NCI-H345 (cell line): Measurements from ENCODE around the gene EFNA5.

ENCODE experiments used
- DNase-seq: peaks from one replicate; lab custom pipeline; 2025; lab: John Stamatoyannopoulos, UW

EFNA5 gene

DNA sequence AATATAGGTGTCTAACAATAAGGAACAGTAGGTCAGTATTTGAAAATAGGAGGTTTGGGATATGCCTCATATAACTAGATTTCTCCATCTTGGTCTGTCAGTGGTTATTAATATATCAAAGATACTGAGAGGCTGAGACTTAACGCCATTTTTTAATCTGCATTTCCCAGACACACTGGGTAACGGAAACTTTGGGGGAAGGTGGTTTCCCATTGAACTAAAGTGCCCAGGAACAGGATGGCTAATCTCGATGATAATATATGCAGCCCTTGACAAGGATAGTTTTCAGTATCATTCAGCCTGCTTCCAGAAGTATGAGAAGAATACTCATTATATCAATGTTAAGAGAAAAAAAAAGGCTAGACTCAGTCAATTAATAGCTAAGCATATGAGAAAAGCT is 30.7 kb downstream of the EFNA5 start:
- DNase-seq: no peak

DNA sequence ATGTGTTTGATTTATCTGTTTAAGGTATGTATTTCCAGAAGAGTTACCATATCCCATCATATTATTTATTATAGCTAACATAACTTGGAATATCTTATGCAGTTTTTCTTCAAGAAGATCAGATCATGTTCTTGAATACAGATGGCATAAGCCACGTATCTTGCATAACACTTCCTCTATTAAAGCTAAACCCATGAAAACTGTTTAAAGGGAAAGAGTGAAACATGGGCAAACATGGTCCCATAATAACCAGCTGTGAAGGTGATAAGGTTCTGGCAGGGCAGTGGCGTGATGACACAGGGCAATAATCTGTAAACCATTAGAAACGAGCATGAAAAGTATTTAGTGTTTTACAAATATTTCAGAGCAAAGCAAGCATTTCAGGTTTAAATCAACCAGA is 34.2 kb downstream of the EFNA5 start:
- DNase-seq: no peak

DNA sequence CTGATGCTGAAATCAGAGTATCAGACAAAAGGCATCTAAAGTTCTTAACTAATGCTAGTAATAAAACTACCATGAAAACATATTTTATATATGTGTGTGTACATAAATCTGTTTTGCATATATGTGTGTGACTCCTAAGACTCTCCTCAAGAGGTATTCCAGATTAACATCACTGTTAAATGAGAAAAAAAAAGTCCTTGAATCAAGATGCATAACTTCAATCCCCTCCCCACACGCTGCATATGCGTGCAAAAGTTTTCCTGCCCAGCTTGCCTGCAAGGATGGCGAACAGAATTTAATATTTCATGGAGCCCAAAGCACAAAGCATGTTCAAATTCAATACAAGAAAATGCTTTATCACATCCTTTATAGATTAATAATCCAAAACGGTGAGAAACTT is 34.7 kb downstream of the EFNA5 start:
- DNase-seq: no peak

DNA sequence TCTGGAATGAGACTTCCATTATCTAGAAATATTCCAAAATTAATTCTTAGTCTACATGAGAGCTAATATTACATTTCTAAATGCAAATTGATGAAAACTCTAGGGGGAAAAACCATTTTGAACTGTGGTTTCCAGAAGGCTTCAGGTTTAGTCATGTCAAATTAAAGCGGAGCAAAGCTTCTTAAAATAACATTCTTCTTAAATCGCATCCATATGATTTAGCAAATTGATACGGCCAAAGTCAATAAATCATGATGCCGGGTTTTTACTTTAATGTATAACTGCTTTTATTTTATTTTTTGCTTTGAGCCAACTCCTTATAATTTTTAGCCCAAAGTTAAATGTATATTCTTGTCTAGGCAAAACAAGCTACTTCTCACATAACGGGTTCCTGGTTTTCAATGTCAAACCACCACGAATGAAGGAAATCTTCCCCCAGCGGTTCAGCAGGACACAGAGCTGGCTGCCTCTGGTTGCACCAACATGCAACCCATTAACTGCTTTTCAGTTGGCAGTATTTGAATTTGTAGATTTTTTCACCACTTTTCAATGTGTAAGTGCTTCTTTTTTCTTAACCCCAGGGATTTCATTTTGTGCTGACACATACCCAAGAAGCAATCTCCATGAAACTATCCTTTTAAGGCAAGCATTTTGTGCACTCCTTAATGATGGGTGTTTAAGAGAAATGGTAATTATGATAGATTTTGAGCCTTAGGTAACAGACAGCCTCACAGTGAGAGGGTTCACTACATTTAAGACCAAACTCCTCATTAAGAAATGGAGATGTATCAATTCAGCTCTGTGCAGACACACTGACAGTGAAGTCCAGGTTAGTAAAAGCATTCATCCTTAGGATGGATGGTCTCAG is 35.5 kb downstream of the EFNA5 start:
- DNase-seq: no peak

DNA sequence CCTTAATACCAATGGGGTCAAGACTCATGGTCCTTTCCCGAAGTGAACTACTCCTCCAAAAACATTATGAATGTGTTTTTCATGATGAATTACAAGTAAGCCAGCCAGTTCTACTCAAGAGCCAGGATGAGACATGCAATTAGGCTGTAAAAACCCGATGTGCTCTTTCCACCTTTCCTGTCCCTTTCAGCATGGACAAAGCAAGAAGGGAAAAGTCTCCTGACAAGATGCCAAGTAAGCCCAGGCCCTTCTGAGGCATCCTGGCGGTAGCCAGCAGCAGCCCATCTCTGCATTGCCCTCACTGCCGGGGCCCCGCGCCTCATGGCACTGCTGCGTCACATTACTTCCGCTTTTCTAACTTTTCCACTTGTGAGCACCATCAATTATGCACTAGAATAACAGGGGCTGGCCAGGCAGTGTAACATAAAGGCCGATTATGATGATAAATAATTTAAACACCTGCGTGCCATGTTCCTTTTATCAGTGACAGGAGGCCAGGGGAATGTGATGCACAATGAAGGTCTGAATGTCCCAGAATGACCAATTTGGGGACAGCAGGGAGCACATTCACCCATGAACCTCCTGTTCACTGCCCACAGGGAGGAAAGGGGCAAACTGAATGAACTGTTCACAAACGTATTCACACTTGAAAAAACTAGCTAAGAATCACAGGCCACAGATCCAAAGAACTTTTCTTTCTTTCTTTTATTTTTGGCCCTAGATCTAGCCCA is 37.4 kb downstream of the EFNA5 start:
- DNase-seq: no peak

DNA sequence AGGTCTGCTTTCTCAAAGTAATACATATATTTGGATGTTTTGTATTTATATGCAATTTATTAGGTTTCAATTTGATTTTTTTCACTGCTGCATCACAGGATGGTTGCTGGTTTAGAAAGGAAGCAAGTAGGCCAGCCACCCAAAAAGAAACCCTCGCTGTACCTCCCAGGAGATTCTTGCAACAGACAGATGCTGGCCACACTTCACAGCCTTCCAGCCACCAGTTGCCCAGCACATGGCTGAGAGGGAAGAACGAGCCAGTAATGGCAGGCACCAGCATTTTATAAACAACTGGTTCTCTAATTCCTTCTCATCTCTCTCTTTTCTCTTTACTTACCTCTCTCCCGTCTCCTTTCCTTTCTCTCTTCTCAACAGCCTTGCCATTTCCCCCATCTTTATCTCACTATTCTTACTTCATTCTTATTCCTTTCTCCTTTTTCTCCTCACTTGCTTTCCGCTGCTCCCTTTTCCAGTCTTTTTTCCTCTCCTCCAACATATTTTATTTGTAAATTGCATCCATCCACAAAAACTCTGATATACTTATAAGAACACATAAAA is 38.9 kb downstream of the EFNA5 start:
- no peak for DNase-seq

DNA sequence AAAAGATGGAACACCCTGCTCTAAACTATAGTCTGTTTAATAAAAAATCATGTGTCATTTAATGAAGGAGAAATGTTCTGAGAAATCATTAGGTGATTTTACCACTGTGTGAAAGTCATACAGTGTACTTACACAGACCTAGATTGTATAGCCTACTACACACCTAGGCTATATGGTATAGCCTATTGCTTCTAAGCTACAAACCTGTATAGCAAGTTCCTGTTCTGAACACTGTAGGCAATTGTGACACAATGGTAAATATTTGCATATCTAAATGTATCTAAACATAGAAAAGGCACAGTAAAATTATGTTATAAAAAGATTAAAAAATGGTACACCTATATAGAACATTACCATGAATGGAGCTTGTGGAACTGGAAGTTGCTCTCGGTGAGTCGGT is 40.6 kb downstream of the EFNA5 start:
- no peak for DNase-seq

DNA sequence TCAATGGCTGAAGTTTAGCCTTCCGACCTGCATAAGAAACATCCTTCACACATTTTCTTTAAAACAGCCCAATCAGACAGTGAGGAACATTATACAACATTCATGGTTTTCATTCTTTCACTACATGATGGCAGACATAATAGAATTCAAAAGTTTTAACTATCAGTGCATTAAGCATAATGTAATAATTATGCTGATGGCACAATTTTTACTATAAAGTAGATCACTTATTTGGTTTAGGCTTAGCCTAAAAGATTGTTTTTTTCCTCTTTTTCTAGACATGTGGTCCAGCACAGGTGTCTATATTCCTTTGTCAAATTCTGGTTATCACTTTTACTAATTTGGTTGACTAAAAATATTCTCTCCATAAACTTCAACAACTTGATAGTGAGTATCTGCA is 46.5 kb downstream of the EFNA5 start:
- DNase-seq: no peak

DNA sequence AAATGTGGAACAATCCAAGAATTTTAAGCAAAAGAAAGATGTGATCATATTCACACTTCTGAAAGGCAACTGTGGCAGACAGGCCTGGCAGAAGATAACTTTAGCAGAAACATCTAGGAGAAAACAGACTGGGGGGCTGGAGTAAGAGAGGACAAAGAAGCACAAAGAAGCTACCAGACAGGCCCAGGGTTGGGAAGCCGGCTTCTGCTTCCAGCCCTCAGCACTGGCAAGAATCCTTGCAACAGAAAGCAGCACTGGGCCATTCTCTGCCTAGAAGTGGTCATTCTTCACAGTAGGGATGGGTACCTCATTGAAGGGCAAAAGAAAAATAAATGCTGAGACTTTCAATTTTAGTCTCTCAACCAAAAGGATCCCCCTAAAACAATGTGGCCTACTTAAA is 49.6 kb downstream of the EFNA5 start:
- no peak for DNase-seq

DNA sequence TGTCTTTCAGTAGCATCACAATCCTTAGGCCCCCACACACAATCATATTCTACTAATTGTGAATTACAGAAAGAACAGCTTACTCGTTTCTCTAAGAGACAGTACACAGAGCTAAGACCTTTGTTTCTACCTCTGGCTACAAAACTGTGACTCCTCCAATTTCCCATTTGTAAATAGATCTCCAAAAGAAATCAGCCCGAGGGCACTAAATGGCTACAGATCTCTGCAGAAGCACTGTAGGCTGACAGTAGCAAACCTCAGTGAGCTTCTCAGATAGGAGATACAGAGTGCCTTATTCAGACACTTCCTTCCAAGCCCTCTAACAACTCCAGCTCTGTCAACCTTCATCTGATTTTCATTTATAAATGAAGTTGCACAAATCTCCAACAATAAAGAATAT is 51.0 kb downstream of the EFNA5 start:
- DNase-seq: peak; percentile 9

DNA sequence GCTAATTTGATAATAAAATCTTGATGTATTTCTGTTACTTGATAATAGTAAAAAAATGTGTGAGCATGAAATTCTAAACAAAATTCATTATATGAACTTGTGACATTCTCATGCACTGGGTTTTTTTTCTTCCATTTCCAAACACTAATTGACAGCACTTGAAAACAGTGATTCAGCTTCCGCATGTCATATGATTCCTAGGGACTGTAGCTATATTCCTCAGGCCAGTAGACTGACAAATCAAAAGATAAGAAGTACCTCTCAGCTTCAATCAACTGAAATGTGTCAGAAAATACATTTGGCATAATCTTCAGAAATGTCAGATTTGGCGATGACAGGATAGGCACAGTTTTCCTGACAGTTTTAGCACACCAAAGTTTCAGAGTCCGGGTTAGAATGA is 52.5 kb downstream of the EFNA5 start:
- DNase-seq: no peak

DNA sequence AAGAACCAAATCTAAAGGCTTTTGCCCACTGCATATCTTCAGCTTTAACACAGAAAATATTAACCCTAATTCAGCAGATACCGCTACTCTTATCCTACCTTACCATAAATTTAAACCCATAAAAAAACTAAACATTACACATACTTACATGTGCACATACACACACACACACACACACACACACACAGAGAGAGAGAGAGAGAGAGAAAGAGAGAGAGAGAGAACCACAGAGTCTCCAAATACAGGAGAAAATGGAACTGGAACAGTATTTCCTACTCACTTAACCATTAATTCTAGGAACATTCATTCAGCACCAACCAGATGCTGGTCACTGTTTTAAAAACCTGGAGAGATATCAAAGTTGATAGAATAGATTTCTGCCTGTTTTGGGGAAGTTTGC is 53.7 kb downstream of the EFNA5 start:
- no peak for DNase-seq

DNA sequence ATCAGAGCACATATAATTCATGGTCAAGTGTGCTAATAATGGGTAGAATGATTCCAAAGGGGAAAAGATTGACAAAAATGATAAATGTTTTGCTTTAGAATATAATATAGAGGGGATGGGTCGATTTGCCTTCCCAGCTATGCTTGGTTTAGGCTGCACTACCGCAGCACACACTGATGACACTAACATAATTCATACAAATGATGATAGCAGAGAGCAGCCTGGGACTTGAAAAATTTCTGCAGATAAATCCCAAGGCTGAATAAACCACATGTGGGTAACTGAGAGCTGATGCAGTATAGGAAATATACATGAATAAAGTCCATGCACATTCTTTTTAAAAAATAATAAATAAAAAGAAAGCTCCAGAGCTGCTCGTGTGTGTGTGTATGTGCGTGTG is 54.5 kb downstream of the EFNA5 start:
- DNase-seq: no peak

DNA sequence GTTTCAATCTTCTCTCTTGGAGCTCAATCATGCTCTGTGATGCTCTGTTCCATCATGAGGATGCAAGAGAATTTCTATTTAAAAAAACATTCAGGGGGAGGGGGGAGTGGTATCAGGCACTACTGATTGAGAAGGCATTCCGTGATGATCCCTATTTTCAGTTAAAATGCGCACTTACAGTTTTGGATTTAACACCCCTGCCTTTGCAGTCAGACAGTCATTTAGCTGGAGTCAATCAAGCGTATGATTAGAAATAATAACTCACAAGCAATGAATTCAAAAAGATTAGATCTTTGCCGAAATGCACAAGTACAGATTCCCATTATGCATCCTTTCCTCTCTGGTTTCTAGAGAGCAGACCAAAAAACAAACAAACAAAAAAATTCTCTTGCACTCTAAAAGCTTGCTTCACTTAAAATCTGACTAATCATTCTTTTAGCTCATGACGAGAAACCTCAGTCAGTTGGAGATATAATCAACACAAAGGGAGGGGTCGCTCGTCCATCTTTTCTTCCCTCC is 55.4 kb downstream of the EFNA5 start:
- no peak for DNase-seq

DNA sequence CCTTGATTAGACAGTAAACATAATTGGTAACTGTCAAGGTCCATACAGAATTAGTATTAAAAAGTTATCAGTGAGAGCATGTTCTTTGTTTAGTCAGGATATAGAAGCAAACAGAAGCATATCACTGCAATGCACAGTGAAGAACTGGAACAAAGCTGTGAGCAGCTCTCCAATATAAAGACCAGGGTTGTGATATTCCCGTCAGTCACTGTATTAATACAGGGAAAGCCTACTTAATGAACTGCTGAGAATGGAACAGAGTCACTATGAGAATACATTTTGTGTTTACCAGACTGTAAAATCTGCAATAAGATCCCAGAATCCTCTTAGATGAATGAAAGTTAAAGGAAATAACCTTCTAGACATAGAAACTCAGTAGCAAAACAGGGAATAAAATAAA is 58.2 kb downstream of the EFNA5 start:
- no peak for DNase-seq

DNA sequence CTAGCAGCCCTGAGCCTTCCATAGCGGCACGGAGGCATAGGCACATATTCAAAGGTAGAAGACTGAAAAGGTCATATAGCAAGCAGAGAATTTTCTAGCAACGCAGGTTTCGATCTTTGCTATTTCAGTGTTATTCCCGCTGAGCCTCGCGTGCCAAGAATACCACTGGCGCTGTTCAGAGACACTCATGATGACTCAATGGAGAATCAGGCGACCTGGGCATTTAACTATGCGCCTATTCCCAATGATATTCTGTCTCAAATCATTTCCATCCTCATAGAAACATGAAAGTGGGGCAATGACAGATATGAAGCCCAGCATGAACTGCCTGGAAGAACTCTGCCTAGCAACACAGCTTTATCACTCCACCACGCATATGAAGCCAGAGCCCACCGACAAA is 59.9 kb downstream of the EFNA5 start:
- no peak for DNase-seq

DNA sequence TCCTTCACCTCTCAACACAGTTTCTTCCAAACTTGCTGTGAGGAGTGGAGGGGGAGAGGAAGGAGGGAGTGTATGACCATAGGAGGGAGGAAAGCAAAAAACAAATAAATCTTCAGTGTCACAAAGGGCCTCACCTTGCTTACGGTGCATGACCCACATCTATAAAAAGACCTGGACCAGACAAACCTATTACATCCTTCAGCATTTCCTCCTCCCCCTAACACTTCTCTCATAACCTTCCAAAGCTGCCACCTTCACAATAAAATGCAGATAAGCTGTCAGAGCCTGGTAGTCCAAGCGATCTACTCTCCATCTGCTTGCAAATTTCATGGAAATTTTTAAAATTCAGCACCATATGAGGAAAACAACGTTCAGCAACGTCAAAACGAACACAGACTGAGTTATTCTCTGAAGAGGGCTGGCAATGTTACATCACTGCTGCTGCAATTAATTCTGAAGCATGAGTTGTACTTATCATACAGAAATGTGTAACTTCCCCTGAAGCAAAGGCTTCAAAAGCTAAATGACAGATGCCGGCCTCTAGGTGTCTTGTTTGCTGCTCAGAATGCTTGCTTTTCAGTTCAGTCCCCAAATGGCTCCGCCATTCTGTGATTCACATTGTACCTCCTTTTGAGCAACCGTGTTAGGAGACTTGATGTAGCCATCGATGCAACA is 62.9 kb downstream of the EFNA5 start:
- no peak for DNase-seq

DNA sequence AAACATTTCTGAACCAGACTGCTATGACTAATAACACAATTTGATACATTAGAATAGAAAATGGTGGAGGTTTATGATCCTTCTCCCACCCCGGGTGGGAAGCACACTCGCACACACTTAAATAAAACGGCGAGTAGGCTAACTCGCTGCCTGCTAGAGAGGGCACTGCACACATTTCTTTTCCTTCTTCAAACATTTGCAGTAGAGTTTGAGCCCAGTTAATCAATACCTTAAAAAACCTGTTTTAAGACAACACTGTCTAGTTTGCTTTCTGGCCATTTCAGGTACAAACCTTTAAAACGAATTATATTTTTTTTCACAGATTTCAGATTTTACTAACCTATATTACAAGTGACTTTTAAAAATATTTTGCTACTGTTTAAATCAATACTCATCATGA is 63.5 kb downstream of the EFNA5 start:
- no peak for DNase-seq

DNA sequence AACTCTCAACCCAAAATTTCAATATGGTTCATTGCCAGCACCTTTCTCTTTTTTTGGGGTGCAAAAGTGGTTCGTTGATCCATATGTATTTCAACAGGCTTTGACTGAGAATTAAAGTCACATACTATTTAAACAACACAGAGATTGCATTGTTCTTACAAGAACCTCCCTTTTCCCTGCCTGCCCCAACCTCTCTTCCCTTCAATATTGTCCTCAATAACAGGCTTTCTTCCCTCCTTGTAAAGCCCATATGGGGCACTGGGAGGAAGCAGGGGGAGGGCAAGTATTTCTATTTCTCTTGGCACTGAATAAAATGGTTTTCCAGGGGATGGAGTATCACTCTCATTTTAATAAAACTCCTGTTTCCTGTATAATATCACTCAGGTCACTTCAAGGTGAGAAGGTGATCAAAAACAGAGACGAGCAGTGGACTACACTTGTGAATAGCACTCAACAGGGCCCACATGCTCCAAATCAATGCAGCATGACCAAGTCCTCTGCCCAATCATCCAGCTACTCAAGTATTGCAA is 65.1 kb downstream of the EFNA5 start:
- no peak for DNase-seq

DNA sequence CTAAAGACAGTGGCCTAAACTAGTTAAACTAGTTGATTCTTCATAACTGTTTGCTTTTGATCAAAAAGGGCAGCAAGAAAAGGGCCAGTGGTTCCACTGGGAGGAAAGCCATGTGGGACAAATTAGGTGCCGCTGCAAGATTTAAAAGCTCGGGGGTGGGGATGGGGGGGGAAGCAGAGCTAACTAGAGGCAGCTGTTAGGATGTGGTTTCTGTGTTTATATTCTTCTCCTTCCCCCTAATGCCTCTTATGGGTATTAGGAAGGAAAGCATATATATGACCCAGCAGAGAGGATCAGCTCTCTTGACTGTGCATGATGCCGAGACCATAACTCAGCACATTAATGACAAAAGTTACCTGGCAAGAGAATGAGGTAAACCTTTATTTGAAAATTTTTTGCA is 65.7 kb downstream of the EFNA5 start:
- no peak for DNase-seq

DNA sequence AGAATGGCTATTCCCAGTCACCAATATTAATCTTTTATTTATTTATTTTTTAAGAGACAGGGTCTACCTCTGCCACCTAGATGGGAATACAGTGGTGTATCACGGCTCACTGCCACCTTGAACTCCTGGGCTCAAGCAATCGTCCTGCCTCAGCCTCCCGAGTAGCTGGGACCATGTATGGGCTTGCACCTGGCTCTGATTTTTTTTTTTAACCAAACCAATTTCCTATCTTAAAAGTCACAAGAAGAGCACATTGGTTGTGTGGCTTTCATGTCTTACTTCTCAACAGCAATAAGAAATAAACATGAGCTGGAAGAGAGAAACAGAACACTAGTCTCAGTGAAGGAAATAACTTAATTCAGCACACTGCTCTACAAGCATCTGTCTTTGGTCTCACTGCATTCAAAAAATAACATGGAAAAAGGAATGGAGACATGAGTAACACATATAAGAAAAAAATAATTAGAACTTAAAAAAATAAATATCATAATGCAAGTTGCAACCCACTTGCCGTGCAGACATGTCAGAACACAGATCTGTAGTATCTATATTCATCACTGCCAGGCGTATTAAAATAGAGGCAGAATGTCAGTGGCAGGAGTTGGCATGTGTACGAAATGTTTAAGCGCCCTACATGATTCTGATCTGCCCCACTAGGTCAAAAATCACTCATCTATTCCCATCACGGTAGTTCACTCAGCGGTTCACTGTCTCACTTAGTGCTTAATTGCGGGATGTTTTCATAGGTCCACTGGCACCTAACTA is 66.4 kb downstream of the EFNA5 start:
- no peak for DNase-seq

DNA sequence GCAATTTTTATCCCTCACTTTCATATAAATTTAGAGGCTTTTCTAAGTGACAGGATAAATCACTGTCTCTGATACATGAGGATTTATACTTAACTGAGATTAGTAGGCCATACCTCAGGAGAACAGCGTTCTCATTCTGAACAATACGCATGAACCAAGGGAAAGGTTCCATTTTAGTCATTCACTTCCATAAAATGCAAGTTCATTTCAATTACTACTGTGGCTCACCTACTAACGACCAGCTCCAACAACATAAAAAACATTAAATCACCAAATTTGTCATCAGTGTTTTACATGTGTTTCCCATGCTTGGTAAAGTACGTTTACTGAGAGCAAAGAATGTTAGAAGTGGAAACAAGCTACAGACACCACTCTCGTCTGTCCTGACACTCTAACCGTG is 67.4 kb downstream of the EFNA5 start:
- no peak for DNase-seq
